K562 (cell line): ENCODE measurements around the gene ARHGDIA. TPM values are rescaled to one million over a fixed set of nuclear protein-coding genes. Genes with fewer than 3 reads are reported as not detected.

Source experiments
- ARID2 ChIP-seq: fragments of 450-650 bp; IDR thresholded peaks from 2 replicates; pipeline ENCODE4 v1.6.1; 2017; ENCODE audit warnings: antibody characterized with exemption, mild to moderate bottlenecking
- DPF2 ChIP-seq: fragments of 450-650 bp; IDR thresholded peaks from 2 replicates; pipeline ENCODE4 v1.6.1; 2016
- GTF2F1 ChIP-seq: IDR thresholded peaks from 2 replicates; pipeline ENCODE4 v1.6.1; 2011; ENCODE audit warnings: low read depth, low read length, improper control_type of control experiment
- HCFC1 ChIP-seq: IDR thresholded peaks from 2 replicates; pipeline ENCODE4 v1.6.1; 2012; ENCODE audit warnings: low read depth, low read length, improper control_type of control experiment
- NR2C1 ChIP-seq, 2 experiments: fragments of 450-650 bp; IDR thresholded peaks; 2 replicates each; pipeline ENCODE4 v1.6.1; 2017; ENCODE audit warnings: mild to moderate bottlenecking in 2 of 2, antibody characterized with exemption in 1 of 2, inconsistent platforms in 1 of 2, missing compliant biosample characterization in 1 of 2, missing genetic modification characterization in 1 of 2
- SRSF3 ChIP-seq: fragments of 200-400 bp; formaldehyde crosslinking; IDR thresholded peaks from 2 replicates; pipeline ENCODE4 v1.6.1; 2016; ENCODE audit warnings: mild to moderate bottlenecking, low read length, moderate library complexity; ENCODE audit not compliant: insufficient read depth
- TAL1 ChIP-seq: fragments of 450-650 bp; IDR thresholded peaks from 2 replicates; pipeline ENCODE4 v1.6.1; 2016; ENCODE audit warnings: mild to moderate bottlenecking
- XRCC5 ChIP-seq: fragments of 200-400 bp; formaldehyde crosslinking; IDR thresholded peaks from 2 replicates; pipeline ENCODE4 v1.6.1; 2017; ENCODE audit warnings: low read depth, mild to moderate bottlenecking, low read length
- ZKSCAN3 ChIP-seq: fragments of 250-450 bp; sonication (Bioruptor Pico); IDR thresholded peaks from 2 replicates; pipeline ENCODE4 v1.4.0; 2020
- ZNF24 ChIP-seq: fragments of 450-650 bp; IDR thresholded peaks from 2 replicates; pipeline ENCODE4 v1.6.1; 2016
- ZNF280A ChIP-seq: fragments of 450-650 bp; IDR thresholded peaks from 2 replicates; pipeline ENCODE4 v1.6.1; 2018; ENCODE audit warnings: mild to moderate bottlenecking, low read depth; ENCODE audit not compliant: partially characterized antibody
- ZNF436 ChIP-seq: fragments of 250-450, 450-650 bp; sonication (Bioruptor Pico); formaldehyde crosslinking; IDR thresholded peaks from 2 replicates; pipeline ENCODE4 v1.7.0; 2020; ENCODE audit warnings: mild to moderate bottlenecking
- ZNF780A ChIP-seq: fragments of 250-450 bp; sonication (Bioruptor Pico); IDR thresholded peaks from 2 replicates; pipeline ENCODE4 v1.5.0; 2021; ENCODE audit warnings: mild to moderate bottlenecking
- polyA plus RNA-seq, 8 experiments: library from polyadenylated mRNA; depleted of rRNA in 4 of 8; stranded (reverse) in 5 of 8; unstranded in 3 of 8; fragments of >200 nt; fragmentation: Nextera tagmentation in 2 of 8; fragmentation: Illumina TruSeq in 1 of 8; extraction: Ambion mirVana in 2 of 8; extraction: Trizol in 1 of 8; gene quantifications; 2 replicates each; pipeline versions ENCODE4 v1.2.1 to v1.2.3, GENCODE V29; 2011 to 2014; ENCODE audit warnings: inconsistent platforms in 1 of 8, missing spikeins in 1 of 8
- total RNA-seq, 7 experiments: library from RNA; depleted of rRNA in 6 of 7; stranded (reverse); fragments of >200 nt in 6 of 7; fragmentation: Illumina TruSeq in 2 of 7; extraction: Trizol in 2 of 7; gene quantifications; 2 replicates each; pipeline versions ENCODE4 v1.2.1 to v1.2.3, GENCODE V29; 2011 to 2021; ENCODE audit warnings: low replicate concordance in 1 of 7
- TF ChIP-seq, protein P1 (sequence below): fragments of 450-650 bp; formaldehyde crosslinking; IDR thresholded peaks from 2 replicates; pipeline ENCODE4 v1.4.0; 2022; ENCODE audit warnings: missing genetic modification characterization
- TF ChIP-seq, protein P2 (sequence below), 3 experiments: fragments of 200-800 bp in 1 of 3; fragments of 250-450 bp in 1 of 3; fragments of 450-650 bp in 1 of 3; sonication (Bioruptor Pico) in 1 of 3; sonication (Bioruptor generic) in 1 of 3; formaldehyde crosslinking in 1 of 3; IDR thresholded peaks; 2 replicates each; pipeline versions ENCODE4 v1.6.1 to v1.8.0; 2016 to 2022; ENCODE audit warnings: mild to moderate bottlenecking in 2 of 3, missing genetic modification characterization in 2 of 3, missing compliant biosample characterization in 1 of 3, moderate library complexity in 1 of 3
- TF ChIP-seq, protein P3 (sequence below): fragments of 250-450 bp; sonication (Bioruptor Pico); IDR thresholded peaks from 2 replicates; pipeline ENCODE4 v1.8.0; 2021; ENCODE audit warnings: moderate library complexity, mild to moderate bottlenecking, inconsistent platforms
- TF ChIP-seq, protein P4 (sequence below): fragments of 450-650 bp; IDR thresholded peaks from 2 replicates; pipeline ENCODE4 v1.6.1; 2017; ENCODE audit warnings: antibody characterized with exemption

ARHGDIA gene
- total and polyA plus RNA-seq, 9 of the 15 experiments (the other 6 are each of a cell fraction or from before 2014, with no cell fraction given) = 9.6 to 340 (median 97.6) TPM

GRCh38 chr17:81860756-81861568 lies 10.2 kb downstream of the ARHGDIA start (continued):
- TF ChIP-seq, protein P1, sequence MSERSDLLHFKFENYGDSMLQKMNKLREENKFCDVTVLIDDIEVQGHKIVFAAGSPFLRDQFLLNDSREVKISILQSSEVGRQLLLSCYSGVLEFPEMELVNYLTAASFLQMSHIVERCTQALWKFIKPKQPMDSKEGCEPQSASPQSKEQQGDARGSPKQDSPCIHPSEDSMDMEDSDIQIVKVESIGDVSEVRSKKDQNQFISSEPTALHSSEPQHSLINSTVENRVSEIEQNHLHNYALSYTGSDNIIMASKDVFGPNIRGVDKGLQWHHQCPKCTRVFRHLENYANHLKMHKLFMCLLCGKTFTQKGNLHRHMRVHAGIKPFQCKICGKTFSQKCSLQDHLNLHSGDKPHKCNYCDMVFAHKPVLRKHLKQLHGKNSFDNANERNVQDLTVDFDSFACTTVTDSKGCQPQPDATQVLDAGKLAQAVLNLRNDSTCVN (CRISPR knock-in tag) = peak; percentile 95
- no peak for TF ChIP-seq ZNF780A (CRISPR knock-in tag)
- TF ChIP-seq ZNF280A = no peak
- no peak for TF ChIP-seq ZNF24
- no peak for TF ChIP-seq ZKSCAN3 (CRISPR knock-in tag)
- TF ChIP-seq ARID2 = no peak
- no peak for TF ChIP-seq TAL1
- TF ChIP-seq, protein P2, sequence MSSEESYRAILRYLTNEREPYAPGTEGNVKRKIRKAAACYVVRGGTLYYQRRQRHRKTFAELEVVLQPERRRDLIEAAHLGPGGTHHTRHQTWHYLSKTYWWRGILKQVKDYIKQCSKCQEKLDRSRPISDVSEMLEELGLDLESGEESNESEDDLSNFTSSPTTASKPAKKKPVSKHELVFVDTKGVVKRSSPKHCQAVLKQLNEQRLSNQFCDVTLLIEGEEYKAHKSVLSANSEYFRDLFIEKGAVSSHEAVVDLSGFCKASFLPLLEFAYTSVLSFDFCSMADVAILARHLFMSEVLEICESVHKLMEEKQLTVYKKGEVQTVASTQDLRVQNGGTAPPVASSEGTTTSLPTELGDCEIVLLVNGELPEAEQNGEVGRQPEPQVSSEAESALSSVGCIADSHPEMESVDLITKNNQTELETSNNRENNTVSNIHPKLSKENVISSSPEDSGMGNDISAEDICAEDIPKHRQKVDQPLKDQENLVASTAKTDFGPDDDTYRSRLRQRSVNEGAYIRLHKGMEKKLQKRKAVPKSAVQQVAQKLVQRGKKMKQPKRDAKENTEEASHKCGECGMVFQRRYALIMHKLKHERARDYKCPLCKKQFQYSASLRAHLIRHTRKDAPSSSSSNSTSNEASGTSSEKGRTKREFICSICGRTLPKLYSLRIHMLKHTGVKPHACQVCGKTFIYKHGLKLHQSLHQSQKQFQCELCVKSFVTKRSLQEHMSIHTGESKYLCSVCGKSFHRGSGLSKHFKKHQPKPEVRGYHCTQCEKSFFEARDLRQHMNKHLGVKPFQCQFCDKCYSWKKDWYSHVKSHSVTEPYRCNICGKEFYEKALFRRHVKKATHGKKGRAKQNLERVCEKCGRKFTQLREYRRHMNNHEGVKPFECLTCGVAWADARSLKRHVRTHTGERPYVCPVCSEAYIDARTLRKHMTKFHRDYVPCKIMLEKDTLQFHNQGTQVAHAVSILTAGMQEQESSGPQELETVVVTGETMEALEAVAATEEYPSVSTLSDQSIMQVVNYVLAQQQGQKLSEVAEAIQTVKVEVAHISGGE (CRISPR knock-in tag; IDR thresholded peaks at IDR 0.05) = peak in 2 of 3 experiments; percentile 60 to 96; a peak in 4 of 6 replicates
- TF ChIP-seq, protein P3, sequence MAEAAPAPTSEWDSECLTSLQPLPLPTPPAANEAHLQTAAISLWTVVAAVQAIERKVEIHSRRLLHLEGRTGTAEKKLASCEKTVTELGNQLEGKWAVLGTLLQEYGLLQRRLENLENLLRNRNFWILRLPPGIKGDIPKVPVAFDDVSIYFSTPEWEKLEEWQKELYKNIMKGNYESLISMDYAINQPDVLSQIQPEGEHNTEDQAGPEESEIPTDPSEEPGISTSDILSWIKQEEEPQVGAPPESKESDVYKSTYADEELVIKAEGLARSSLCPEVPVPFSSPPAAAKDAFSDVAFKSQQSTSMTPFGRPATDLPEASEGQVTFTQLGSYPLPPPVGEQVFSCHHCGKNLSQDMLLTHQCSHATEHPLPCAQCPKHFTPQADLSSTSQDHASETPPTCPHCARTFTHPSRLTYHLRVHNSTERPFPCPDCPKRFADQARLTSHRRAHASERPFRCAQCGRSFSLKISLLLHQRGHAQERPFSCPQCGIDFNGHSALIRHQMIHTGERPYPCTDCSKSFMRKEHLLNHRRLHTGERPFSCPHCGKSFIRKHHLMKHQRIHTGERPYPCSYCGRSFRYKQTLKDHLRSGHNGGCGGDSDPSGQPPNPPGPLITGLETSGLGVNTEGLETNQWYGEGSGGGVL (CRISPR knock-in tag) = no peak
- TF ChIP-seq NR2C1 (IDR thresholded peaks at IDR 0.05) = peak; percentile 84
- peak; percentile 88 for TF ChIP-seq NR2C1 (tag; IDR thresholded peaks at IDR 0.05)
- peak; percentile 88 for TF ChIP-seq XRCC5
- TF ChIP-seq HCFC1 = peak; percentile 52
- TF ChIP-seq GTF2F1 = no peak; the same call in 1 of the 2 replicates
- TF ChIP-seq DPF2 = no peak; the same call in 1 of the 2 replicates
- no peak for TF ChIP-seq ZNF436
- no peak for TF ChIP-seq SRSF3
- TF ChIP-seq, protein P4, sequence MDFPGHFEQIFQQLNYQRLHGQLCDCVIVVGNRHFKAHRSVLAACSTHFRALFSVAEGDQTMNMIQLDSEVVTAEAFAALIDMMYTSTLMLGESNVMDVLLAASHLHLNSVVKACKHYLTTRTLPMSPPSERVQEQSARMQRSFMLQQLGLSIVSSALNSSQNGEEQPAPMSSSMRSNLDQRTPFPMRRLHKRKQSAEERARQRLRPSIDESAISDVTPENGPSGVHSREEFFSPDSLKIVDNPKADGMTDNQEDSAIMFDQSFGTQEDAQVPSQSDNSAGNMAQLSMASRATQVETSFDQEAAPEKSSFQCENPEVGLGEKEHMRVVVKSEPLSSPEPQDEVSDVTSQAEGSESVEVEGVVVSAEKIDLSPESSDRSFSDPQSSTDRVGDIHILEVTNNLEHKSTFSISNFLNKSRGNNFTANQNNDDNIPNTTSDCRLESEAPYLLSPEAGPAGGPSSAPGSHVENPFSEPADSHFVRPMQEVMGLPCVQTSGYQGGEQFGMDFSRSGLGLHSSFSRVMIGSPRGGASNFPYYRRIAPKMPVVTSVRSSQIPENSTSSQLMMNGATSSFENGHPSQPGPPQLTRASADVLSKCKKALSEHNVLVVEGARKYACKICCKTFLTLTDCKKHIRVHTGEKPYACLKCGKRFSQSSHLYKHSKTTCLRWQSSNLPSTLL = no peak
